Hippocampal formation (tissue), 2 donors: ENCODE results near the gene LRP1.
A peak's percentile ranks its signal among the peaks of the same experiment; 100 is the strongest.

Experiments used
- DNase-seq, 2 donors: peaks; one replicate each; lab custom pipeline; 2025; lab: John Stamatoyannopoulos, UW

LRP1 gene

DNA sequence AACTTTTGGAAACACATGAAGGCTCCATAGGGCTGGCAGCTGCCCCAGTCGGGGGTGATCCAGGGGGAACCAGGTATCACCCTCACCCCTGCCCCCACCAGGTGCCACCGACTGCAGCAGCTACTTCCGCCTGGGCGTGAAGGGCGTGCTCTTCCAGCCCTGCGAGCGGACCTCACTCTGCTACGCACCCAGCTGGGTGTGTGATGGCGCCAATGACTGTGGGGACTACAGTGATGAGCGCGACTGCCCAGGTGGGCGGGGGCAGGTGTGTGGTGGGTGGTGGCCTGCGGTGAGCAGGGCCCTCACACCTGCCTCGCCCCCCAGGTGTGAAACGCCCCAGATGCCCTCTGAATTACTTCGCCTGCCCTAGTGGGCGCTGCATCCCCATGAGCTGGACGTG is 66.0 kb downstream of the LRP1 start:
- no peak for DNase-seq

DNA sequence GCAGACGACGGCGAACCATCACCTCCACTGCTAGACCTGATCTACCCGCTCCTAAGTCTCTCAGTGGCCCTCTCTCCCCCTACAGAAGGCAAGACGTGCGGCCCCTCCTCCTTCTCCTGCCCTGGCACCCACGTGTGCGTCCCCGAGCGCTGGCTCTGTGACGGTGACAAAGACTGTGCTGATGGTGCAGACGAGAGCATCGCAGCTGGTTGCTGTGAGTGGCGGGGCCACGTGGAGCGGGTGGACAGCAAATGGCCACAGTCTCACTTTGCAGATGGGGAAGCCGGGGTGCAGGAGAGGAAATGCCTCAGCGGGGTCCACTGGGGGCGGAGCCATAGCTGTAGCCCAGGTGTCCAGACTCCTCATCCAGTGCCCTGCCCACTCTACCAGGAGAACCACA is 66.9 kb downstream of the LRP1 start:
- DNase-seq = no peak

DNA sequence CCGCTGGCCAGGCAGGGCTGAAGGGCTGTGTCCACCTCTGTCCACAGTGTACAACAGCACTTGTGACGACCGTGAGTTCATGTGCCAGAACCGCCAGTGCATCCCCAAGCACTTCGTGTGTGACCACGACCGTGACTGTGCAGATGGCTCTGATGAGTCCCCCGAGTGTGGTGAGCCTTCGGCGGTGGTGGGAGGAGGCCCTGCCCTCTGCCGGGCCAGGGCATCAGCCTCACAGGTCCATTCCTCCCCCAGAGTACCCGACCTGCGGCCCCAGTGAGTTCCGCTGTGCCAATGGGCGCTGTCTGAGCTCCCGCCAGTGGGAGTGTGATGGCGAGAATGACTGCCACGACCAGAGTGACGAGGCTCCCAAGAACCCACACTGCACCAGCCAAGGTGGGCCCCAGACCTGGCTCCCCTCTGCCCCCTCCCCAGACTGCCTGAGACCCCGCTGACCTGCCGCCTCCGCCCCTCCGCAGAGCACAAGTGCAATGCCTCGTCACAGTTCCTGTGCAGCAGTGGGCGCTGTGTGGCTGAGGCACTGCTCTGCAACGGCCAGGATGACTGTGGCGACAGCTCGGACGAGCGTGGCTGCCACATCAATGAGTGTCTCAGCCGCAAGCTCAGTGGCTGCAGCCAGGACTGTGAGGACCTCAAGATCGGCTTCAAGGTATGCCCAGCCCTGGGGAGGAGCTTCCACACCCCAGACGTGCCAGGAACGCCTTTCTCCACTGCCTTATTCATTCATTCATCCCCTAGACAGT is 67.5 kb downstream of the LRP1 start:
- DNase-seq = no peak

DNA sequence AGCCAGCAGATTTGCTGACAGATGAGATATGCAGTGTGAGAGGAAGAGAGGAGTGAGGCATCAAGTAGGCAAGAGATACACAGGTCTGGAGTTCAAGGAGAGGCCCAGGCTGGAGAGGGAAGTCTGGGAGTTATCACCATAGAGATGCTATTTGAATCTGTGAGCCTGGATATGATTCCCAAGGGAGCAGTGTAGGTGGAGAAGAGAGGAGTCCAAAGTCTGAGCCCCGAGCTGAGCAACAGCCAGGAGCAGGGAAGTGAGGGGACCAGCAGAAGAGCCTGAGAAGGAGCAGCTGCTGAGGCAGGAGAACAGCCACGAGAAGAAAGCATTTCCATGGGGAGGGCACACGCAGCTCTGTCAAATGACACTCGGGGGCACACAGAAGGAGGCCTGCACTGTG is 68.2 kb downstream of the LRP1 start:
- peak in 1 of 2 donors; percentile 26 for DNase-seq

DNA sequence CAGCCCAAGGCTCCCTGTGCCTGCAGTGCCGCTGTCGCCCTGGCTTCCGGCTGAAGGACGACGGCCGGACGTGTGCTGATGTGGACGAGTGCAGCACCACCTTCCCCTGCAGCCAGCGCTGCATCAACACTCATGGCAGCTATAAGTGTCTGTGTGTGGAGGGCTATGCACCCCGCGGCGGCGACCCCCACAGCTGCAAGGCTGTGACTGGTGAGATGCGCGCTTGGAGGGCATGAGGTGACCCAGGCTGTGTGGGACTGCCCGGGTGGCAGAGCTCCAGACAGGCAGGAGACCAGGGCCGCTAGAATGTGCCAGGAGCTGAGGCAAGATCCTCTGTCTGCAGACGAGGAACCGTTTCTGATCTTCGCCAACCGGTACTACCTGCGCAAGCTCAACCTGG is 68.7 kb downstream of the LRP1 start:
- no peak for DNase-seq

DNA sequence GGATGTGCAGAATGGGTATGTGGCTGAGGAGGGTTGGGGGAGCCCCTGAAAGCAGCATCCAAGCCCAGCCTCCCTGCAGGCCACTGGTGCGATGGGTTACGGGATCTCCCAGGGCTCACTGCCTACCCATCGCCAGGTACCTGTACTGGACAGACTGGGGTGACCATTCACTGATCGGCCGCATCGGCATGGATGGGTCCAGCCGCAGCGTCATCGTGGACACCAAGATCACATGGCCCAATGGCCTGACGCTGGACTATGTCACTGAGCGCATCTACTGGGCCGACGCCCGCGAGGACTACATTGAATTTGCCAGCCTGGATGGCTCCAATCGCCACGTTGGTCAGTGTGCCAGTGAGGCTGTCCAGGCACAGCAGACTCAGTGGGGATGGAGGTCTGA is 70.0 kb downstream of the LRP1 start:
- DNase-seq = no peak

DNA sequence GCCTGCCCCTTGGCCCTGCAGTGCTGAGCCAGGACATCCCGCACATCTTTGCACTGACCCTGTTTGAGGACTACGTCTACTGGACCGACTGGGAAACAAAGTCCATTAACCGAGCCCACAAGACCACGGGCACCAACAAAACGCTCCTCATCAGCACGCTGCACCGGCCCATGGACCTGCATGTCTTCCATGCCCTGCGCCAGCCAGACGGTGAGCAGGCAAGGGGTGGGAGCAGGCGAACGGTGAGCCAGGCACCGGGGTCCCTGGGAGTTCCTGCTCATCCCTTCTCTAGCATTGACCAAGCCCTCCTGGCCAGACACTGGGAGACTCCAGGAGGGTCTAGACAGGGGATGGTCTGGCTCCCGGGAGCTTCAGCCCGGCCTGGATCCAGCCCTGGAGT is 70.9 kb downstream of the LRP1 start:
- no peak for DNase-seq

DNA sequence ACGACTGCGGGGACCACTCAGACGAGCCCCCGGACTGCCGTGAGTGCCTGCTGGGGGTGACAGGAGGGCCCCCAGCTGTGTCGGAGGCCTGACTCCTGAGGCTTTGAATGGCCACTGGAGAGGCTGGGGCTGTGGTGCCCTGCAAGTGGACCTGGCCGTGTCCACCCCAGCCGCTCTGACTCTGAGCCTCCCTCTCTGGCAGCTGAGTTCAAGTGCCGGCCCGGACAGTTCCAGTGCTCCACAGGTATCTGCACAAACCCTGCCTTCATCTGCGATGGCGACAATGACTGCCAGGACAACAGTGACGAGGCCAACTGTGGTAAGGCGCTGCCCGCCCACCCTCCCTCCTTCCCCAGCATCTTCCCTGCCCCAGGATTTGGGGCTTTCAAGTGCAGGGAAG is 72.2 kb downstream of the LRP1 start:
- DNase-seq = no peak

DNA sequence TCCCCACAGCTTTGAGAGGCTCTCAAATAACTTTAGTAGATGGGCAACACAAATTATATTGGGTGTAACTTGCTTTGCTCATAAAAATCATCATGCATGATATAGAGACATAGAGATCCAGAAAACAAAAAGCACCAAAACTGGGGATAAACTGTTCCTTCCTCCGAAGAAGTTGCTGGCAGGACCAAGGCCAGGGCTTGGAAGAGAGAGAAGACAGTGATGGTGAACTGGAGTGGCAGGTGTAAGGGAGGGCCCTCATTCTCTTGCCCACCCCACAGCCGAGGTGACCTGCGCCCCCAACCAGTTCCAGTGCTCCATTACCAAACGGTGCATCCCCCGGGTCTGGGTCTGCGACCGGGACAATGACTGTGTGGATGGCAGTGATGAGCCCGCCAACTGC is 72.9 kb downstream of the LRP1 start:
- no peak for DNase-seq

DNA sequence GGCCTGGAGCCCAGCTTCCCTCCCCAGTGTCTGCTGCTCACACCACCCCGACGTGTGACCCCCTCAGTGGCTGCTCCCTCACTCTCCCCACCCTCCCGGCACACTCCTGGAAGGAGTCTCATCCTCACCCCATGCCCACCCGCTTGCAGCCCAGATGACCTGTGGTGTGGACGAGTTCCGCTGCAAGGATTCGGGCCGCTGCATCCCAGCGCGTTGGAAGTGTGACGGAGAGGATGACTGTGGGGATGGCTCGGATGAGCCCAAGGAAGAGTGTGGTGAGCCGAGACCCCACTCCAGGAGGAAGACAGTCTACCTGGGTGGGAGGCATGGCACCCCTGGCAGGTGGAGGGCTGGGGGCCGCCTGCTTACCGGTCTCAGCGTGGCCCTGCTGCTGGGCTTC is 73.3 kb downstream of the LRP1 start:
- DNase-seq = no peak

DNA sequence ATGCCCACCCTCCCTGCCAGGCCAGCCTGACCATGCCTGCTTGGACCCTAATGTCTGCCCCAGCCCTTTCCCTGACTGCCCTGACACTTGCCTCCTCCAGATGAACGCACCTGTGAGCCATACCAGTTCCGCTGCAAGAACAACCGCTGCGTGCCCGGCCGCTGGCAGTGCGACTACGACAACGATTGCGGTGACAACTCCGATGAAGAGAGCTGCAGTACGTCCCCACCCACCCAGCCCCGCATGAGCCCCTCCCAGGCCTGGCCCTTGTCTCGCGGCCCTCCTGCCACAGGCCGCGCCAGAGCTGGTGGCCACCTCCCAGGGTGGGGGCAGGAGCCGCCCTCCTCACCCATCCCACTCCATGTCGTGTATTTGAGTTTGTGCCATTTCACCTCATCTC is 74.0 kb downstream of the LRP1 start:
- no peak for DNase-seq

DNA sequence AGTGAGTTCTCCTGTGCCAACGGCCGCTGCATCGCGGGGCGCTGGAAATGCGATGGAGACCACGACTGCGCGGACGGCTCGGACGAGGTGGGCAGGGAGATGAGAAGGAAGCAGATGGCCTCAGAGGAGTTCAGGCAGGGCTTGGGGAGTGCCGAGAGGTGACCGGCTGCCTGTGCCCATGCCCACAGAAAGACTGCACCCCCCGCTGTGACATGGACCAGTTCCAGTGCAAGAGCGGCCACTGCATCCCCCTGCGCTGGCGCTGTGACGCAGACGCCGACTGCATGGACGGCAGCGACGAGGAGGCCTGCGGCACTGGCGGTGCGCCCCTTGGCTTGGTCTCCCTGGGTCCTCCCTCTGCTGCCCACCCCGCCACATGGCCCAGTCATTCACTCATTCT is 74.9 kb downstream of the LRP1 start:
- DNase-seq = no peak

DNA sequence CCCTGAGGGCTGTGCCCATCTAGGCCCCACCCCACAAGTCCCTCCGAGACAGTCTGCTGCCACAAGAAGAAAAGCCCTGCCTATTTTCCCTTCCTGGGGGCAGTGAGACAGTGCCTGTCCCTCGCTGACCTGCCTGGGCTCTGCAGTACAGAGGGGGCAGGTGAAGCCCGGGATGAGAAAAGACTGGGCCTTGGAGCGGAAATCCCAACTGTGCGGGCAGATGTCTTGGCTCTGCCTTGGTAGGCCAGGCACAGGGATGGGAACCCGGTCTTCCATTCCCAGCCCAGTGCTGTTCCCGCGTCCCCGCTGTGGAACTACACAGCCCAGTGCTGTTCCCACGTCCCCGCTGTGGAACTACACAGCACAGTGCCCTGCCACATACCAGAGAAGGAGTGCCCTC is 75.5 kb downstream of the LRP1 start:
- no peak for DNase-seq

DNA sequence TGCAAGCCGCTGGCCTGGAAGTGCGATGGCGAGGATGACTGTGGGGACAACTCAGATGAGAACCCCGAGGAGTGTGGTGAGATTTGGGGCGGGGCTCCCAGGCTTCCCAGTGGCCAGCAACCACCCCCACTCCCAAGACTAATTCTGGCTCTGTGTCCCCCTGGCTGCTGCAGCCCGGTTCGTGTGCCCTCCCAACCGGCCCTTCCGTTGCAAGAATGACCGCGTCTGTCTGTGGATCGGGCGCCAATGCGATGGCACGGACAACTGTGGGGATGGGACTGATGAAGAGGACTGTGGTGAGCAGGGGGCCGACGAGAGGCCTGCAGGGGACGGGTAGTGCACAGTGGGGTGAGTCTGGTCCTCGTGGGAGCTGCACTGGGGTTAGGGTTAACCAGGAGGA is 76.2 kb downstream of the LRP1 start:
- no peak for DNase-seq

DNA sequence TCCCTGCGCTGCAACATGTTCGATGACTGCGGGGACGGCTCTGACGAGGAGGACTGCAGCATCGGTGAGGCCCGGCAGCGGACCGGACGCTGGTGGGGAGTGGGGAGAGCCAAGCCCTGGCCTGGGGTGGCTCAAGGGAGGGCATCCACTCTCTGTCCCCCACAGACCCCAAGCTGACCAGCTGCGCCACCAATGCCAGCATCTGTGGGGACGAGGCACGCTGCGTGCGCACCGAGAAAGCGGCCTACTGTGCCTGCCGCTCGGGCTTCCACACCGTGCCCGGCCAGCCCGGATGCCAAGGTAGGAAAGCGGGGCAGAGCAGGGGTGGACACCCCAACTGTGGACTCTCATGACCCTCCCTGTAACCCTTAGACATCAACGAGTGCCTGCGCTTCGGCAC is 76.9 kb downstream of the LRP1 start:
- no peak for DNase-seq

DNA sequence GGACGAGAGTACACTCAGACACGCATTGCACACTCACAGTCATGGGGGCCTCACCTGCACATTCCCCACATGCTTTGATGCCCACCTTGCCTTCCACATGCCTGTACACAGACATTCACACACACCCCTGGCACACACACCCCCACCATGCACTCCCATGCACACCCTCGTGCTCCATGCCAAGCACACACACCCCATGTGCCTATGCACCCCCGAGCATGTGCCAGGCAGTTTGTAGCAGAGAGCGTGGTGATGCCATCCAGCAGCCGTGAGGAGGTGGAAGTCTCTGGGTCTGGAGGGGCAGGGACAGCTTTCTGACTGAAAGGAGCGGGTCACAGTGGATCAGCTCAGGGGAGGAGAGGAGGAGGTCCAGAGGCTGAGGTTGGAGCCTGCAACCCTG is 77.6 kb downstream of the LRP1 start:
- no peak for DNase-seq

DNA sequence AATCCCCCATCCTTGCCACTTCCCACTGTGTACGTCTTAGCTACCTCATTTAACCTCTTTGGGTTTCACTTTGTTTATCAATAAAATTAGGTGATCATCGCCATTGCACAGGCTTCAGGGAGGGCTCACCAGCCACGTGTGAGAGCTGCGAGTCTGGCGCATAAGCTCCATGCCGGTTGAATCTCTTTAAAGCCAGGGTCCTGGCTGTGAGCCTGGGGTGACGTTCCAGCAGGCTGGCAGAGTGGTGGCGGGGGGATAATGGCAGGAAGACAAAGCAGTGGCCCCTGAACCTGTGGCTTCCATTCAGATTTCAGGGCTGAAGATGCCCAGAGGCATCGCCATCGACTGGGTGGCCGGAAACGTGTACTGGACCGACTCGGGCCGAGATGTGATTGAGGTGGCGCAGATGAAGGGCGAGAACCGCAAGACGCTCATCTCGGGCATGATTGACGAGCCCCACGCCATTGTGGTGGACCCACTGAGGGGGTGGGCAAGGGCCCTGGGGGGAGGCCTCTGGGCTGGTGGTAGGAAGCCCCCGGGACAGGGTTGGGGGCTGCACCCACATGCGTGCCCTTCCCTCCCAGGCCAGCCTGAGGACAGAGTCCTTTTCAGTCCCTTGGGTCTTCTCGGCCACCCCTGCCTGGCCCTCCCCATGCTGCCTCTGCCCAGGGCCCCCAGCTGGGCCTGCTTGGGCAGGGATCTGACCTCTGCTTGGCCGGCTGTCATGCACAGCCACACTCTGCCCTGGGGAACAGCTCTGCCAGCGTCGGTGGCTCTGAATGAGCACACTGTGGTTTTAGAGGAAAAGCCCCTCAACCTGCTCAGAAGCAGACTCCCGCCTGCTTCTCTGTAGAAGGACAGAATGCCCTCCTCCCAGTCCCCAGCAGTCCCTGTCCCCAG is 79.7 kb downstream of the LRP1 start:
- DNase-seq = peak in 1 of 2 donors; percentile 9

DNA sequence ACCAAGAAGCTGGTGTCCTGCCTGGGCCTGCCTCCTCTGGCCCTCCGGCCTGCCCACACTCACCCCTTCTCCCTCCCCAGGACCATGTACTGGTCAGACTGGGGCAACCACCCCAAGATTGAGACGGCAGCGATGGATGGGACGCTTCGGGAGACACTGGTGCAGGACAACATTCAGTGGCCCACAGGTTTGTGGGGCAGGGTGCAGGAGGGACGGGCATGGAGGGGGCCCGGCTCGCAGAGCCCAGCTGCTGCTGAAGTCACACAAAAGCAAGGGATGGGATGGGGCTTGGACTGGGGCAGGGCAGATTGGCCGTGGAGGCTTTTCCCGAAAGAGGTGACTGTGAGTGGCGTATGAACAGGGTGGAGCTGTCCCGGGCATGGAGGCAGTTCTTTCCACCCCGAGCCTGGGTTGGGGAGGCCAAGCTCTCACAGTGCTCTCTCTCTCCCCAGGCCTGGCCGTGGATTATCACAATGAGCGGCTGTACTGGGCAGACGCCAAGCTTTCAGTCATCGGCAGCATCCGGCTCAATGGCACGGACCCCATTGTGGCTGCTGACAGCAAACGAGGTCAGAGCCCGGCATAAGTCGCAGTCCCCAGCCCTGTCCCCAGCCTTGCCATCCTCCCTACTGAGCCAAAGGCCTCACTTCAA is 80.5 kb downstream of the LRP1 start:
- peak; percentile 28 to 43 for DNase-seq

DNA sequence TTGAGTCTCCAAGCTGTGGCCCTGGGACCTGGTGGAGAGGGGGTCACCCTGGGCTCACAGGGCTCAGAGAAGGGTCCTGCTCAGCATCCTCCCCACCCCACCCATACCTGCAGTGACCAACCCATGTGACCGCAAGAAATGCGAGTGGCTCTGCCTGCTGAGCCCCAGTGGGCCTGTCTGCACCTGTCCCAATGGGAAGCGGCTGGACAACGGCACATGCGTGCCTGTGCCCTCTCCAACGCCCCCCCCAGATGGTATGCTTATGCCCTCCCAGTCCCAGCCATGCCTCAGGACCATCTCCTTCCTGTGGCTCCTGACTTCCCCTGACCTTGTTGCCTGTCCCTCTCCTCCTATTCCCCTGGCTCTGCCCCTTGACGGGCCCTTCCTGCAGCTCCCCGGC is 81.6 kb downstream of the LRP1 start:
- DNase-seq = no peak

DNA sequence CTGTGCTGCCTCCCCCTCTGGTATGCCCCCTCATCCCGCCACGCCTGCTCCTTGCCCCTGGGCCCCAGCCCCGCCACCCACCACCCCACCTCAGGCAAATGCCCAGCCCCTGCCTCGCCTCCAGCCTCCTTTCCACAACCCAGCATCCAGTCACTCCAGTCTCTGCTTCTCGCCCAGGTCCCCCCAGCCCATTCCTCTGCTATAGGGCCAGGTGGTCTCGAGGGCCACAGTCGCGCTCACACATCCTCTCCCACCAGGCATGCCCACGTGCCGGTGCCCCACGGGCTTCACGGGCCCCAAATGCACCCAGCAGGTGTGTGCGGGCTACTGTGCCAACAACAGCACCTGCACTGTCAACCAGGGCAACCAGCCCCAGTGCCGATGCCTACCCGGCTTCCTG is 82.2 kb downstream of the LRP1 start:
- DNase-seq = no peak

DNA sequence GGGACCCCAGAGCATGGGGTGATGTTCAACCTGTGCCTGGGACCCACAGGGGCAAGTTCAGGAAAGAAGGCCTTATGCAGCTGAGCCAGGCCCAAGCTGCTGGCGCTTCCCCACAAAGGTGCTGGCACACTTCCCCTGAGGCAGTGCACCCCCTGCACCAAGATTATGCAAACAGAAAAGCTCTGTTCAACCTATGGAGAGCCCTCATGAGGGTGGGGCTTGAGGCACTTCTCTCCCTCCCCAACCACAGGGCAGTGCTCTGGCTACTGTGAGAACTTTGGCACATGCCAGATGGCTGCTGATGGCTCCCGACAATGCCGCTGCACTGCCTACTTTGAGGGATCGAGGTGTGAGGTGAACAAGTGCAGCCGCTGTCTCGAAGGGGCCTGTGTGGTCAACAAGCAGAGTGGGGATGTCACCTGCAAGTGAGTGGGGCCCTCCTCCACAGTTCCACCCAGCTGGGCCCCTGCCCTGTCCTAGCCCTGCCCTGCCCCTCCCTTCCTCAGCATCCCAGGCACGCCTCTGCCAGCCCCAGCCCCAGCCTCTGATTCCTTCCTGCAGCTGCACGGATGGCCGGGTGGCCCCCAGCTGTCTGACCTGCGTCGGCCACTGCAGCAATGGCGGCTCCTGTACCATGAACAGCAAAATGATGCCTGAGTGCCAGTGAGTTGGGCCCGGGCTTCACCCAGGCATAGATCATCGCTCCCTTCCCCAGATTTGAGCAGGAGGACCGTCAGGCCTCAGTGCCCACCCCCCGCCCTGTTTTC is 82.8 kb downstream of the LRP1 start:
- DNase-seq = no peak
